OCI-LY3 (cell line): Measurements from ENCODE around the gene ZNF277.

Source experiments
- EZH2phosphoT487 ChIP-seq: fragments of 200-600 bp; shearing (Covaris generic); IDR thresholded peaks from 2 replicates; pipeline ENCODE4 v1.6.1; 2018; ENCODE audit warnings: antibody characterized with exemption, mixed run types, low read depth
- TF ChIP-seq, protein P1 (sequence below): fragments of 200-600, 300-600 bp; sonication (generic); IDR thresholded peaks from 2 replicates; pipeline ENCODE4 v1.5.1; 2014; ENCODE audit warnings: antibody characterized with exemption, low read length, low read depth

- TF ChIP-seq, protein P1, sequence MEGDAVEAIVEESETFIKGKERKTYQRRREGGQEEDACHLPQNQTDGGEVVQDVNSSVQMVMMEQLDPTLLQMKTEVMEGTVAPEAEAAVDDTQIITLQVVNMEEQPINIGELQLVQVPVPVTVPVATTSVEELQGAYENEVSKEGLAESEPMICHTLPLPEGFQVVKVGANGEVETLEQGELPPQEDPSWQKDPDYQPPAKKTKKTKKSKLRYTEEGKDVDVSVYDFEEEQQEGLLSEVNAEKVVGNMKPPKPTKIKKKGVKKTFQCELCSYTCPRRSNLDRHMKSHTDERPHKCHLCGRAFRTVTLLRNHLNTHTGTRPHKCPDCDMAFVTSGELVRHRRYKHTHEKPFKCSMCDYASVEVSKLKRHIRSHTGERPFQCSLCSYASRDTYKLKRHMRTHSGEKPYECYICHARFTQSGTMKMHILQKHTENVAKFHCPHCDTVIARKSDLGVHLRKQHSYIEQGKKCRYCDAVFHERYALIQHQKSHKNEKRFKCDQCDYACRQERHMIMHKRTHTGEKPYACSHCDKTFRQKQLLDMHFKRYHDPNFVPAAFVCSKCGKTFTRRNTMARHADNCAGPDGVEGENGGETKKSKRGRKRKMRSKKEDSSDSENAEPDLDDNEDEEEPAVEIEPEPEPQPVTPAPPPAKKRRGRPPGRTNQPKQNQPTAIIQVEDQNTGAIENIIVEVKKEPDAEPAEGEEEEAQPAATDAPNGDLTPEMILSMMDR = no peak
- no peak for TF ChIP-seq EZH2phosphoT487
These were observed 16.4 kb upstream of the ZNF277 start for GRCh38 chr7:112190120-112190519.
